Endothelial cell of umbilical vein (primary cell): ENCODE results near the gene HCAR2. TPM values are rescaled to one million over a fixed set of nuclear protein-coding genes. Genes with fewer than 3 reads are reported as not detected.
"Not testable (repeated sequence)": the region's sequence is repeated elsewhere in the genome, so short reads cannot be mapped to it uniquely, and the experiment has no call there.

Experiments
- BruUV-seq: library from RNA; stranded (reverse); fragments of 400-500 nt; replicated peaks from 2 replicates; lab custom pipeline; 2021; lab: Mats Ljungman, UMichigan
- CTCF ChIA-PET: fragments of 300-600, 350-600 bp; sonication (Branson Sonifier 250); formaldehyde crosslinking; loops from one replicate; lab custom pipeline; 2021; ENCODE audit warnings: antibody characterized with exemption, inconsistent platforms; lab: Charles Lee
- POLR2A ChIA-PET: fragments of 300-600, 350-600 bp; sonication (Branson Sonifier 250); formaldehyde crosslinking; loops from one replicate; lab custom pipeline; 2021; ENCODE audit warnings: antibody characterized with exemption, inconsistent platforms; lab: Charles Lee
- DNase-seq: peaks from one replicate; pipeline ENCODE4 v3.0.0-alpha.2; 2011; ENCODE audit warnings: low read depth, low spot score
- FAIRE-seq: peaks from 2 replicates; lab custom pipeline; 2011; peaks lifted over from hg19 to GRCh38; lab: Jason Lieb, UNC
- H2AFZ ChIP-seq: 2 replicates; pipeline ENCODE4 v1.6.0; 2012; ENCODE audit warnings: low read depth, low read length, control low read depth, inconsistent platforms
- H3K27ac ChIP-seq: 2 replicates; pipeline ENCODE4 v1.5.1; 2011; ENCODE audit warnings: low read depth, mild to moderate bottlenecking, control low read depth, low read length, moderate library complexity; ENCODE audit not compliant: insufficient read depth
- H3K27me3 ChIP-seq, 2 experiments: 2 replicates each; pipeline versions ENCODE4 v1.6.0 to v1.6.1; 2011; ENCODE audit warnings: low read length in 2 of 2, mixed read lengths in 1 of 2; ENCODE audit not compliant: control insufficient read depth in 2 of 2, insufficient read depth in 2 of 2
- H3K36me3 ChIP-seq, 2 experiments: 2 replicates in 1 of 2; 3 replicates in 1 of 2; pipeline ENCODE4 v1.5.1; 2011; ENCODE audit warnings: low read length in 2 of 2, mild to moderate bottlenecking in 1 of 2, moderate library complexity in 1 of 2; ENCODE audit not compliant: control insufficient read depth in 2 of 2, insufficient read depth in 2 of 2; ENCODE audit errors: extremely low read depth in 1 of 2
- H3K4me1 ChIP-seq: 3 replicates; pipeline ENCODE4 v1.5.1; 2011; ENCODE audit warnings: mild to moderate bottlenecking, low read length; ENCODE audit not compliant: control insufficient read depth, insufficient read depth; ENCODE audit errors: extremely low read depth
- H3K4me2 ChIP-seq: 2 replicates; pipeline ENCODE4 v1.6.1; 2011; ENCODE audit warnings: low read length, control low read depth, mixed read lengths; ENCODE audit not compliant: insufficient read depth
- H3K4me3 ChIP-seq, 3 experiments: fragments of 200-600 bp in 1 of 3; sonication (generic), shearing (Covaris generic) in 1 of 3; replicated peaks in 1 of 3; 2 replicates each; pipeline ENCODE4 v1.5.1; 2011 to 2016; ENCODE audit warnings: control low read depth in 3 of 3, low read length in 3 of 3, mild to moderate bottlenecking in 2 of 3, inconsistent platforms in 1 of 3, low read depth in 1 of 3, moderate library complexity in 1 of 3; ENCODE audit not compliant: insufficient read depth in 1 of 3
- H3K79me2 ChIP-seq: 2 replicates; pipeline ENCODE4 v1.6.0; 2012; ENCODE audit warnings: low read length, inconsistent platforms; ENCODE audit not compliant: control insufficient read depth, insufficient read depth
- H3K9ac ChIP-seq: replicated peaks from 2 replicates; pipeline ENCODE3; 2011; ENCODE audit warnings: low read length, control low read depth; ENCODE audit not compliant: insufficient read depth; ENCODE audit errors: extremely low read depth
- H3K9me1 ChIP-seq: replicated peaks from 3 replicates; pipeline ENCODE4 v1.6.0; 2011; ENCODE audit warnings: mild to moderate bottlenecking, low read length; ENCODE audit not compliant: control insufficient read depth, insufficient read depth; ENCODE audit errors: extremely low read depth
- H3K9me3 ChIP-seq: replicated peaks from 2 replicates; pipeline ENCODE4 v1.5.1; 2012; ENCODE audit warnings: low read length, inconsistent platforms; ENCODE audit not compliant: control insufficient read depth, insufficient read depth
- H4K20me1 ChIP-seq: replicated peaks from 2 replicates; pipeline ENCODE3; 2011; ENCODE audit warnings: mild to moderate bottlenecking, low read length; ENCODE audit not compliant: control insufficient read depth, insufficient read depth; ENCODE audit errors: extremely low read depth
- CTCF ChIP-seq, 2 donors: IDR thresholded peaks; 1 replicate in 1 of 2; 2 replicates in 1 of 2; pipeline ENCODE4 v1.5.1; 2011; ENCODE audit warnings: low read length in 2 of 2, mild to moderate bottlenecking in 2 of 2, moderate library complexity in 2 of 2, control low read depth in 1 of 2, inconsistent platforms in 1 of 2, low read depth in 1 of 2; ENCODE audit not compliant: insufficient read depth in 1 of 2; ENCODE audit errors: extremely low read depth in 1 of 2
- EZH2 ChIP-seq: IDR thresholded peaks from 2 replicates; pipeline ENCODE4 v1.6.1; 2012; ENCODE audit warnings: borderline replicate concordance, low read depth, mild to moderate bottlenecking, moderate library complexity, low read length, inconsistent platforms; ENCODE audit not compliant: severe bottlenecking
- FOS ChIP-seq: IDR thresholded peaks from 2 replicates; pipeline ENCODE4 v1.6.1; 2011; ENCODE audit warnings: mild to moderate bottlenecking, low read length, moderate library complexity, borderline replicate concordance; ENCODE audit not compliant: insufficient read depth
- GATA2 ChIP-seq: IDR thresholded peaks from 2 replicates; pipeline ENCODE4 v1.7.0; 2011; ENCODE audit warnings: low read depth, mild to moderate bottlenecking, moderate library complexity, mixed read lengths, low read length; ENCODE audit not compliant: insufficient read length, insufficient read depth
- JUN ChIP-seq: IDR thresholded peaks from 2 replicates; pipeline ENCODE4 v1.6.1; 2011; ENCODE audit warnings: borderline replicate concordance, low read depth; ENCODE audit not compliant: insufficient read length, insufficient read depth
- MAX ChIP-seq: IDR thresholded peaks from 2 replicates; pipeline ENCODE4 v1.6.1; 2011; ENCODE audit not compliant: insufficient read depth, insufficient read length
- MYC ChIP-seq: IDR thresholded peaks from one replicate; pipeline ENCODE4 v1.6.1; 2011; ENCODE audit warnings: mild to moderate bottlenecking, low read depth, low read length
- POLR2A ChIP-seq: IDR thresholded peaks from 2 replicates; pipeline ENCODE4 v1.6.1; 2012; ENCODE audit warnings: low read depth, mild to moderate bottlenecking, control low read depth, low read length
- POLR2AphosphoS5 ChIP-seq: IDR thresholded peaks from 2 replicates; pipeline ENCODE4 v1.6.1; 2012; ENCODE audit warnings: low read depth, mild to moderate bottlenecking, control low read depth, low read length, moderate library complexity; ENCODE audit not compliant: insufficient read depth
- dilution Hi-C: fragments of 300-500 bp; cut with MboI; formaldehyde crosslinking; loops from one replicate; pipeline ENCODE4 v1.15.0; 2019; ENCODE audit warnings: low sequenced_read_pairs; ENCODE audit not compliant: extremely low pct_ligation_motif_present
- intact Hi-C: fragments of 100-400 bp; cut with micrococcal nuclease; formaldehyde crosslinking; loops from one replicate; pipeline ENCODE4 v1.10.0; 2022
- polyA plus RNA-seq, 4 experiments: library from polyadenylated mRNA; depleted of rRNA in 3 of 4; stranded (reverse) in 3 of 4; unstranded in 1 of 4; fragments of >200 nt; gene quantifications; 2 replicates each; pipeline versions ENCODE4 v1.2.1 to v1.2.3, GENCODE V29; 2011 to 2012; ENCODE audit warnings: missing spikeins in 1 of 4
- total RNA-seq: library from RNA; stranded (reverse); gene quantifications from 2 replicates; pipeline ENCODE4 v1.2.3, GENCODE V29; 2021

Gene HCAR2
- total and polyA plus RNA-seq, 2 donors (not counting 3 experiments of a cell fraction or from before 2014, with no cell fraction given): not detected

GRCh38 chr12:122676015-122676414, 27.1 kb downstream of the HCAR2 start:
- intact Hi-C loops, H3K4me3 ChIP-seq, dilution Hi-C loops, H3K9ac ChIP-seq, FAIRE-seq, BruUV-seq, H4K20me1 ChIP-seq, H3K36me3 ChIP-seq, H3K4me2 ChIP-seq, H3K9me1 ChIP-seq, H3K27me3 ChIP-seq, H3K27ac ChIP-seq, H3K79me2 ChIP-seq, DNase-seq, H3K9me3 ChIP-seq, H2AFZ ChIP-seq, POLR2A ChIA-PET: not testable (repeated sequence)
- CTCF ChIA-PET: interaction anchor here (1.1 to 1.9 kb wide), 3 partner anchors 17 to 73 kb away, joined by 3 to 4 read pairs (median 4); no protein-coding TSS in a partner anchor
- H3K4me1 ChIP-seq: peaks cover 14% of the 10 kb centered on the region

GRCh38 chr12:122672515-122672914, 30.6 kb downstream of the HCAR2 start:
- no peak for TF ChIP-seq MAX
- no peak for TF ChIP-seq POLR2A
- TF ChIP-seq EZH2: no peak
- TF ChIP-seq JUN: no peak
- no peak for TF ChIP-seq POLR2AphosphoS5
- no peak for TF ChIP-seq CTCF (IDR thresholded peaks at IDR 0.05; ENCODE audit: extremely low read depth in 1 of 2, insufficient read depth in 1 of 2, low read depth in 1 of 2, low read length in 2 of 2)
- no peak for TF ChIP-seq GATA2
- TF ChIP-seq MYC: no peak
- TF ChIP-seq FOS: no peak
- no peaks in the 10 kb centered on the region for H4K20me1 ChIP-seq
- H3K36me3 ChIP-seq: no peaks in the 10 kb centered on the region
- dilution Hi-C loops: no loop called here
- CTCF ChIA-PET: interaction anchor here (0.9 kb wide), 1 partner anchor 102 kb away, joined by 4 read pairs; the partner anchor contains the start of gene CCDC62
- no peaks in the 10 kb centered on the region for H3K4me1 ChIP-seq
- no peak overlapping the region for H3K4me3 ChIP-seq
- no peak overlapping the region for H3K27ac ChIP-seq
- H3K9me1 ChIP-seq: no peaks in the 10 kb centered on the region
- FAIRE-seq (no peak), DNase-seq (no peak)
- H3K27me3 ChIP-seq: peaks cover 0 to 2% of the 10 kb centered on the region in 2 experiments
- no peak overlapping the region for H2AFZ ChIP-seq
- POLR2A ChIA-PET: no interaction called here
- H3K79me2 ChIP-seq: no peaks in the 10 kb centered on the region
- intact Hi-C loops: no loop called here
- H3K4me2 ChIP-seq: no peak overlapping the region
- no peaks in the 10 kb centered on the region for H3K9me3 ChIP-seq
- BruUV-seq: no TSS peak
- H3K9ac ChIP-seq: no peak overlapping the region
